HG02798 (cell line): Measurements from ENCODE around the gene RSU1.

Experiments
- ATAC-seq: cut with Tn5 transposase; IDR thresholded peaks from one replicate; pipeline ENCODE4 v1.9.1; 2021; ENCODE audit warnings: mild to moderate bottlenecking; ENCODE audit not compliant: unreplicated experiment, poor library complexity

The RSU1 gene

GRCh38 chr10:16822726-16823360 is 5.6 kb upstream of the RSU1 start:
- ATAC-seq, result no peak

DNA sequence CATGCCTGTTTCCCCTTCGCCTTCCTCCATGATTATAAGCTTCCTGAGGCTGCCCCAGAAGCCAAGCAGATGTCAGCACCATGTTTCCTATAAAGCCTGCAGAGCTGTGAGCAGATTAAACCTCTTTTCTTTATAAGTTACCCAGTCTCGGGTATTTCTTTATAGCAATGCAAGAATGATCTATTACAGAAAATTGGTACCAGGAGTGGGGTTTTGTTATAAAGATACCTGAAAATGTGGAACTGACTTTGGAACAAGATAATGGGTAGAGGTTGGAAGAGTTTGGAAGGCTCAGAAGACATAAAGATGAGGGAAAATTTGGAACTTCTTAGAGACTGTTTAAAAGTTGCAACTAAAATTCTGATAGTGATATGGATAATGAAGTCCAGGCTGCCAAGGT is 4.8 kb upstream of the RSU1 start:
- ATAC-seq, result no peak

GRCh38 chr10:16820421-16820820 is 3.2 kb upstream of the RSU1 start:
- ATAC-seq, result no peak

DNA sequence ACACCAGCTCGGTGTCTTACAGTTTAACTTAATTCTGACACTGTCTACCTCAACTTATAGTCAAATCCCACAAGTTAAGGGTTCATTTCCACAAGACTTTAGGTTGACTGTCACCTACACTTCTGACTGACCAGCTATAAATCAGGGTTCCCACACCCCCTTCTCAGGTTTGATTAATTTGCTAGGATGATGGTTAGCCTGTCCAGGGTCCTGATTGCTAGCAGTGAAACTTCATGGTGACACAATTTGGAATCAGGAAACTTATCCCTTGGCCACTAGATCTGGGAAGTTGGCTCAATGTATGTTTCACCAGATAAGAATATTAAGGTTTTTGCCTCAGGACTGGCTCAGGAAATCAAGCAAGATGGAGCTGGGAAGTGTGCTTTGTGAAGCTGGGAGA is 2.8 kb upstream of the RSU1 start:
- ATAC-seq, result no peak

DNA sequence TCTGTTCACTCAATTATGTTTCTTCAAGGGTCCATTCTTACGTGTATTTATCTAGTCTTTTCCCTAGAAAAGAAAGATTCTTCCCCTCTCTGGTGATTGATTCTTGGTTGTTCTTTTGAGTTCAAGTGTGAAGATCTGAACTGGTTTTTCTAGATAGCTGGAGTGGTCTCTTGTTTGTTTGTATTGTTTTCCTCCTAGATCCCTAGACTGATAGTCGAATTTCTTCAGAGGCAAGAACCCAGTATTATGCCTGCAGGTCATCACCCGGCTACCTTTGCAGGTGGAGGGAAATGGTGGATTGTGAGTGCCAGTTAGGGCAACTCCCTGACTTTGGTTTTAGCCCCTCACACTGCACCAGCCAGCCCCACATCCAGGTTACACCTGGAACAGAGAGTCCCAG is 2.2 kb upstream of the RSU1 start:
- ATAC-seq, result no peak

GRCh38 chr10:16819026-16819425 is 1.8 kb upstream of the RSU1 start:
- ATAC-seq, result no peak

- no peak for ATAC-seq
These were observed 447 bp downstream of the RSU1 start for GRCh38 chr10:16816830-16817124.

DNA sequence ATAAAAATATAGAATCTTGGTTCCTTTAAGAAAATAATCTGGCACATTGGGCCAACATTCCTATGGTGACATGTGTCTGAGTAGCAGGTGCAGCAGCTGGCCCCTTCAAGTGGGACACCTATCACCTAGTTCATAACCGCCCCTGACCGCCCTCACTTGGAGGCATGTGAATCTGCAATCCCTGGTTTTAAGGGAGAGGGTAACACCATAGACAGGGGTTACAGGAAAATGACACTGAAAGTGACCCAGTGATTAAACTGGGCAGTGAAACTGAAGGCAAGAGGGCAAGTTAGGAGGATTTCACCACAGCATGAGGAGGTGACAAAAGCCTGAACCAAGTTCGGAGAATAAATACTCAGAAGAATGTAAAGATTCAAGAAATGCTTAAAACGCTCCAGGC is 1.1 kb downstream of the RSU1 start:
- no peak for ATAC-seq

DNA sequence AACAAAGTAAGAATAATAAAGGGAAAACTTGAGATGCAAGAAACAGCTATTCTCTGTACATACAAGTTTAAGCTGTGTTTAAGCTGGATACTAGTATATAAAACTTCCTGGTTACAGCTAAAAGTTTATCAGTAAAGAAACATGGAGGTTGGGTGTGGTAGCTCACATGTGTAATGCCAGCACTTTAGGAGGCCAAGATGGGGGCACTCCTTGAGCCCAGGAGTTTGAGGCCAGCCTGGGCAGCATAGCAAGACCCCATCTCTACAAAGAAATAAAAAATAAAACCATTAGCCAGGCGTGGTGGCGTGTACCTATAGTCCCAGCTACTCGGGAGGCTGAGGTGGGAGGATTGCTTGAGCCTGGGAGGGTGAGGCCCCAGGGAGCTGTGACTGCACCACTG is 3.2 kb downstream of the RSU1 start:
- no peak for ATAC-seq

DNA sequence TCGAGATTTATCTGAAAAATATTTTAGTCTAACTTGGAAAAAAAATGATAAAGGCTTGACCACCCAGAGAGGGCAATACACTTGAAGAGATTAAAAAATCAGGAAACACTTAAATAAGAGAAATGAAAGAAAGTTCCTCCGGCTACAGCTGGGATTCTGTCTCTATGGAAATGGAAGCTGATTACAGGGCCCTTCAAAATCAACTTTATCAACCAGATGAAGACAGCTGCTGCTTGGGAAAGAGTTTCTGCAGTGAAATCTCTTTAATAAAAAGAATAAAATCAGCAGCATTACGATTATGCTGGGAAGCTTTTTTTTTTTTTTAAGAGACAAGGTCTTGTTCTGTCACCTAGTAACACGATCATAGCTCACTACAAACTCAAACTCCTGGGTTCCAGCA is 4.5 kb downstream of the RSU1 start:
- no peak for ATAC-seq

GRCh38 chr10:16811765-16812164 is 5.5 kb downstream of the RSU1 start:
- no peak for ATAC-seq

DNA sequence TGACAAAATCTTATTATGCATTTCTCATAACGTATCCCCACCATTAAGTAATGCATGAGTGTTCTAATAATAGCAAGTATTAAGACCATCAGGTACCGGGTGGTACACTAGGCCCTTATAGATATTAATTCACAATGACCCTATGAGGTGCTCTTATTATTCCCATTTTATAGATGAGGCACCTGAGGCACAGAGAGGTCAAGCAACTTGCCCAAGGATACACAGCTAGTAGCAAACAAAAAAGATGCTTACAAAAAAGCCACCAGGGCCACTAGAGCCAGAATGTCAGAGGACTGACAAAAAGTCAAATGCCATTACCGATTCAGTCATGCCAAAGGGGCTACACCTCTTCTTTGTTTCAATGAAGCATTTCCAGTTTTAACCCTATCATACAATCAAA is 5.9 kb downstream of the RSU1 start:
- ATAC-seq, result no peak

- peak; percentile 92 for ATAC-seq
These were observed 8.0 kb downstream of the RSU1 start for GRCh38 chr10:16809074-16809718.

- ATAC-seq, result no peak
These were observed 13.1 kb downstream of the RSU1 start for GRCh38 chr10:16804123-16804522.

DNA sequence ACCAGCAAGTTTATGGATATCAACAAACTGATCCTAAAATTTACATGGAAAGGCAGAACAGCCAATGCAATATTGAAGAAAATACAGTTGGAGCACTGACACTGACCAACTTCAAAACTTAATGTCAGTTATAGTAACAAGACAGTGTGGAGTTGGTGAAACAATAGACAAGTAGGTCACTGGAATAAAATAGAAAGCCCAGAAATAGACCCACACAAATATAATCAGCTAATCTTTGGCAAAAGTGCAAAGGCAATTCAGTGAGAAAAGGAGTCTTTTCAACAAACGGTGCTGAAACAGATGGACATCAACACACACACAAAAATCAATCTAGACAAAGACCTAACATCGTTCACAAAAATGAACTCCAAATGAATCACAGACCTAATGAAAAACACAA is 13.8 kb downstream of the RSU1 start:
- no peak for ATAC-seq

- peak; percentile 89 for ATAC-seq
These were observed 17.6 kb downstream of the RSU1 start for GRCh38 chr10:16799621-16800020.

GRCh38 chr10:16798571-16798970 is 18.7 kb downstream of the RSU1 start:
- ATAC-seq, result no peak

DNA sequence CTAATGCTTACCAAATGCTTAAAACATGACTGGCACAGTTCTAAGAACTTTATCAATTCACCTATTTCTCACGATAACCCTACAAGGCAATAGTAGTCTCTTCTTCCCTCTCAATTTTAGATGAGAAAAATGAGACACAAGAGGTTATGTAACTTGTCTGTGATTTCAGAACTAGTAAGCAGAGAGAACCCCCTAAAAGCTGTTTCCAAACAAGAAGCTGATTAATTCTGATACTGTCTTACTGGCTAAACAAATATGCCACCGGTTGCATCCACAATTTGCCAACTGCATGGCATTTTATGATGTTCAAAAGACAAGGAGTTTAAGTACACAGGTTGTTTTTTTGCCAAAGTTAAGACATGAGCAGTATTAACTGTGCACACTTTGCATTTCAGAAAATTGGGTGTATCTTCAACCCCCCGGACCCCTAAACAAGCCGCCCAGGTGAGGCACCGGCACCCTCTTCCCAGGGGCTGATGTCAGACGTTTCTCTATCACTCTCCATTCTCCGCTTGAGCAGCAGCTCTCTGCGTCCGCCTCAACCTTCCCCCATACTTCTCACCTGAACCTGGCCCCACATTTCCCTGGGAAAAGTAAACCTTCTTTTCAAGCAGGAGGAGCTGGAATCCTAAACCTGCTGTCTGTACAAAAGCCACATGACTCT is 21.7 kb downstream of the RSU1 start:
- ATAC-seq, result no peak

- no peak for ATAC-seq
These were observed 23.2 kb downstream of the RSU1 start for GRCh38 chr10:16794005-16794404.

GRCh38 chr10:16792675-16793074 is 24.5 kb downstream of the RSU1 start:
- ATAC-seq, result no peak

DNA sequence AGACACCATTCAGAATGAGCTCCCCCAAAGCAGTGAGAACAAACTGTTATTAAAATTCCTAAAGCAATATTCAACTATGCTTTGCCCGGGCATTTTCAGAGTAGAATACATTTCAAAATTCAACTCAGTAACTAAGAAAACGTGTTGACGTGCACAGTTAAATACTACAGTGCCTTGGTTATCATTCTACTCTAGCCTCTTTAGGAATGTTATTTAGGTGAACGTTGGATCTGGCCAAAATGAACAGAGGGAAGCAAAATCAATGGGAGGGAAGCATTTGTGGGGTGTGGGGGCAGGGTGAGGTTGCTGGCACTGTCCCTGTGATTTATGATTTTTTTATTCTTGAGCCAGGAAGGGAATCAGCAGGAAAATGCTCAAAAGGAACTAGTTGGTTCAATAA is 27.5 kb downstream of the RSU1 start:
- ATAC-seq, result no peak

DNA sequence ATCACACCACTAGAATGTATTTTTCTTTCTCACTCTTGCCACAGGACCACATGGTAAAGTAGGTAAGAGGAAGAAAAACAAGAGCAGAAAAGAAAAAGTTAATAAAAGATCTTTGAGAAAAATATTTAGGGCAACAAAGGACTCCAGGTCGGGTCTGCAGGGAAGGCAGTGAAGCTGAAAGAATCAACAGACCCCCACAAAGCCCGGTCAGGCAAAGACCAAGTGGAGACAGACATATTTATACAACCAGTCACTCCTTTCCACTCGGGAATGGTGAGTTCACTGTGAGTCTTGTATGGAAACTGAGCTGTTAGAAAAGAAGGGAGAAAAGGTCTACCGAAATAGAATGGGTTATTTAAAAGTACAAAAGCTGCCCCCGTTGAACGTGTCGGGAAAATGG is 28.0 kb downstream of the RSU1 start:
- no peak for ATAC-seq
